Right lobe of liver (tissue), 6 donors: ENCODE data around the gene UBXN6. TPM values are rescaled to one million over a fixed set of nuclear protein-coding genes. Genes with fewer than 3 reads are reported as not detected.

ENCODE experiments used
- ATAC-seq, 4 donors: fragments of 200-7000 bp; cut with Tn5 transposase; one replicate each; pipeline ENCODE4 v1.9.1; 2020; ENCODE audit warnings: mild to moderate bottlenecking in 4 of 4, moderate library complexity in 4 of 4
- DNase-seq, 3 donors: peaks; one replicate each; pipeline ENCODE4 v3.0.0-alpha.2; 2020
- H3K27ac ChIP-seq, 3 donors: fragments of 200-600 bp; one replicate each; pipeline ENCODE4 v1.8.0; 2022
- H3K27me3 ChIP-seq, 2 donors: fragments of 200-600 bp; one replicate each; pipeline ENCODE4 v1.8.0; 2022
- H3K36me3 ChIP-seq, 4 donors: fragments of 200-600 bp; sonication (generic) in 1 of 4; one replicate each; pipeline versions ENCODE4 v1.5.1 to v1.8.0; 2017 to 2022; ENCODE audit warnings: control low read depth in 1 of 4
- H3K4me1 ChIP-seq, 4 donors: fragments of 200-600 bp; sonication (generic) in 1 of 4; one replicate each; pipeline versions ENCODE4 v1.5.1 to v1.8.0; 2017 to 2022; ENCODE audit warnings: control low read depth in 1 of 4
- H3K4me3 ChIP-seq, 3 donors: fragments of 200-600 bp; one replicate each; pipeline ENCODE4 v1.8.0; 2022
- H3K9me3 ChIP-seq, 4 donors: fragments of 200-600 bp; sonication (generic) in 1 of 4; one replicate each; pipeline versions ENCODE4 v1.5.1 to v1.8.0; 2017 to 2022; ENCODE audit warnings: control low read depth in 1 of 4
- POLR2A ChIP-seq: fragments of 450-650 bp; IDR thresholded peaks from one replicate; pipeline ENCODE4 v1.6.1; 2017; ENCODE audit warnings: antibody characterized with exemption, mild to moderate bottlenecking
- WGBS: methylation state at CpG from one replicate; pipeline ENCODE4 v1.1.6; 2018; ENCODE audit warnings: low coverage, low lambda C conversion rate; ENCODE audit not compliant: insufficient coverage; ENCODE audit errors: missing lambda C conversion rate; 5-methylcytosine and 5-hydroxymethylcytosine counted together
- intact Hi-C, 2 donors: fragments of 100-400 bp; cut with DNase I; formaldehyde crosslinking; loops; one replicate each; pipeline versions ENCODE4 v1.11.2 to v1.14.1; 2022
- total RNA-seq, 6 experiments: library from RNA; depleted of rRNA in 2 of 6; stranded (reverse); fragments of >200 nt in 2 of 6; fragmentation: NEBNext Ultra II Directional in 3 of 6; extraction: Animal tissue kit (Norgen Biotek cat#: 25700) in 3 of 6; gene quantifications; one replicate each; pipeline versions ENCODE4 v1.1.0 to v1.2.4, GENCODE V29; 2016 to 2023
- TF ChIP-seq, protein P1 (sequence below), 4 donors: fragments of 200-600 bp in 3 of 4; fragments of 450-650 bp in 1 of 4; IDR thresholded peaks; one replicate each; pipeline versions ENCODE4 v1.5.1 to v1.8.0; 2016 to 2022; ENCODE audit warnings: antibody characterized with exemption in 4 of 4, mild to moderate bottlenecking in 2 of 4
- donor health status: DM: no; HTN: yes; CAD: no.
- donor health status: DM: no; HTN: no; CAD: no.
- donor health status: DM: no; HTN: no; CAD: no.
- donor health status: DM: no; HTN: yes; CAD: no.
- donor health status: DM: no; HTN: yes; CAD: no.

UBXN6 gene
- total RNA-seq, 6 experiments from 2014 or later: 47.2 to 79.1 (median 58.8) TPM

DNA sequence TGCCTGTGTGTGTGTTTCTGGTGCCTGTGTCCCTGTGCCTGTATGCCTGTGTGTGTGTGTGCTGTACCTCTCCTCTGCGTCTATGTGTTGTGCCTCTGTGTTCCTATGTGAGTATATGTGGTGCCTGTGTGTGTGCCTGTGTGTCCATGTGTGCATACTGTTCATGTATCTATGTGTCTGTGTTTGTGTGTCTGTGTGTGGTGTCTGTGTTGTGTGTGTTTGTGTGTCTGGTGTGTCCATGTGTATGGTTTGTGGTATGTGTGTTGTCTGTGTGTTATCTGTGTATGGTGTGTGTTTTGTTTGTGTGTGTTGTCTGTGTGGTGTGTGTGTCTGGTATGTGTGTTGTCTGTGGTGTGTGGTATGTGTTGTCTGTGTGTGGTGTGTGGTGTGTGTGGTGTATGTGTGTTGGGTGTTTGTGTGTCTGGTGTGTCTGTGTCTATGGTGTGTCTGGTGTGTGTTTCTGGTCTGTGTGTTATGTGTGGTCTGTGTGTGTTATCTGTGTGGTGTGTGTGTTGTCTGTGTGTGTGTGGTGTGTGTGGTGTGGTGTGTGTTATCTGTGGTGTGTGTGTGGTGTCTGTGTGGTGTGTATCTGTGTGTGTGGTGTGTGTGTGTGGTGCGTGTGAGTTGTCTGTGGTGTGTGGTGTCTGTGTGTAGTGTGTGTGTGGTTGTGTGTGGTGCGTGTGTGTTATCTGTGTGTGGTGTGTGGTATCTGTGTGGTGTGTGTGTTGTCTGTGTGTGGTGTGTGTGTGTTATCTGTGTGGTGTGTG, 34.9 kb upstream of the UBXN6 start:
- TF ChIP-seq POLR2A: no peak
- TF ChIP-seq, protein P1, sequence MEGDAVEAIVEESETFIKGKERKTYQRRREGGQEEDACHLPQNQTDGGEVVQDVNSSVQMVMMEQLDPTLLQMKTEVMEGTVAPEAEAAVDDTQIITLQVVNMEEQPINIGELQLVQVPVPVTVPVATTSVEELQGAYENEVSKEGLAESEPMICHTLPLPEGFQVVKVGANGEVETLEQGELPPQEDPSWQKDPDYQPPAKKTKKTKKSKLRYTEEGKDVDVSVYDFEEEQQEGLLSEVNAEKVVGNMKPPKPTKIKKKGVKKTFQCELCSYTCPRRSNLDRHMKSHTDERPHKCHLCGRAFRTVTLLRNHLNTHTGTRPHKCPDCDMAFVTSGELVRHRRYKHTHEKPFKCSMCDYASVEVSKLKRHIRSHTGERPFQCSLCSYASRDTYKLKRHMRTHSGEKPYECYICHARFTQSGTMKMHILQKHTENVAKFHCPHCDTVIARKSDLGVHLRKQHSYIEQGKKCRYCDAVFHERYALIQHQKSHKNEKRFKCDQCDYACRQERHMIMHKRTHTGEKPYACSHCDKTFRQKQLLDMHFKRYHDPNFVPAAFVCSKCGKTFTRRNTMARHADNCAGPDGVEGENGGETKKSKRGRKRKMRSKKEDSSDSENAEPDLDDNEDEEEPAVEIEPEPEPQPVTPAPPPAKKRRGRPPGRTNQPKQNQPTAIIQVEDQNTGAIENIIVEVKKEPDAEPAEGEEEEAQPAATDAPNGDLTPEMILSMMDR (IDR thresholded peaks at IDR 0.05): no peak
- peaks cover 0 to 16% (median 6%) of the 10 kb centered on the region in 4 donors for H3K36me3 ChIP-seq
- ATAC-seq: no peak
- 78% methylated on average over 1 of the region's 3 CpGs for WGBS
- no peaks in the 10 kb centered on the region for H3K9me3 ChIP-seq
- H3K4me1 ChIP-seq: no peaks in the 10 kb centered on the region
- intact Hi-C loops: loop anchor here in 1 of 2 donors (10.0 kb wide), 1 partner anchor 228 kb away; no protein-coding TSS in a partner anchor
- H3K4me3 ChIP-seq: no peak overlapping the region
- no peak for DNase-seq
- H3K27ac ChIP-seq: no peak overlapping the region
- H3K27me3 ChIP-seq: no peaks in the 10 kb centered on the region

DNA sequence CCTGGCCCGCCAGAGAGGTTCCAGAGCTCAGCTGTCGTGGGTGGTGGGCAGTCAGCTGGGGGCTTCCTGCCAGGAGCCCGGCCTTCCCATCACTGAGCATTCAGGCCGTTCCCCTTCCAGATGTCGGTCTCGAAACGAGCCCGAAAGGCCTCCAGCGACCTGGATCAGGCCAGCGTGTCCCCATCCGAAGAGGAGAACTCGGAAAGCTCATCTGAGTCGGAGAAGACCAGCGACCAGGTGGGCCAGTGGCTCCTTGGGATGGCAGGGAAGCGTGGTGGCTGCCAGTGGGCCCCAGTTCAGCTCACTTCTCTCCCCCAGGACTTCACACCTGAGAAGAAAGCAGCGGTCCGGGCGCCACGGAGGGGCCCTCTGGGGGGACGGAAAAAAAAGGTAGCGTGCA, 33.9 kb upstream of the UBXN6 start:
- TF ChIP-seq, protein P1 (IDR thresholded peaks at IDR 0.05): no peak
- intact Hi-C loops: loop anchor here in 1 of 2 donors (10.0 kb wide), 1 partner anchor 227 kb away; no protein-coding TSS in a partner anchor
- ATAC-seq: no peak
- Histone ChIP-seq H3K27me3 (no peaks in the 10 kb centered on the region), H3K4me3 (no peak overlapping the region), H3K4me1 (no peaks in the 10 kb centered on the region), H3K36me3 (peaks cover 0 to 16% (median 6%) of the 10 kb centered on the region in 4 donors), H3K9me3 (no peaks in the 10 kb centered on the region), H3K27ac (no peak overlapping the region)
- no peak for DNase-seq
- WGBS: no CpG with 5 or more reads among the region's 21 CpGs

DNA sequence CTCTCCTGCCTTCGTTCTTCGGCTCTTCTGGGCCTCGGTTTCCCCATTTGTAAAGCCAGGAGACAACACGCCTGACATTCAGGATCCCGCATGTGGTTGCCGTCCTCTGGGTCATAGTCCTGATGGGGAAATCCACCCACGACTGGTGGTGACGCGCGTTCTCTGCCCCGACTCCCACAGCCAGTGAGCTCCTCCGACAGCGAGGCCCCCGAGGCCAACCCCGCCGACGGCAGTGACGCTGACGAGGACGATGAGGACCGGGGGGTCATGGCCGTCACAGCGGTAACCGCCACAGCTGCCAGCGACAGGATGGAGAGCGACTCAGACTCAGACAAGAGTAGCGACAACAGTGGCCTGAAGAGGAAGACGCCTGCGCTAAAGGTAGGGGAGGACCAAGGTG, 30.9 kb upstream of the UBXN6 start:
- TF ChIP-seq, protein P1 (IDR thresholded peaks at IDR 0.05): no peak
- TF ChIP-seq POLR2A: no peak
- DNase-seq: no peak
- Histone ChIP-seq H3K36me3 (peaks cover 0 to 9% (median 3%) of the 10 kb centered on the region in 4 donors), H3K27me3 (no peaks in the 10 kb centered on the region), H3K27ac (no peak overlapping the region), H3K9me3 (no peaks in the 10 kb centered on the region), H3K4me1 (no peaks in the 10 kb centered on the region), H3K4me3 (no peak overlapping the region)
- intact Hi-C loops: no loop called here
- WGBS: 67% methylated on average over 3 of the region's 29 CpGs
- ATAC-seq: no peak

DNA sequence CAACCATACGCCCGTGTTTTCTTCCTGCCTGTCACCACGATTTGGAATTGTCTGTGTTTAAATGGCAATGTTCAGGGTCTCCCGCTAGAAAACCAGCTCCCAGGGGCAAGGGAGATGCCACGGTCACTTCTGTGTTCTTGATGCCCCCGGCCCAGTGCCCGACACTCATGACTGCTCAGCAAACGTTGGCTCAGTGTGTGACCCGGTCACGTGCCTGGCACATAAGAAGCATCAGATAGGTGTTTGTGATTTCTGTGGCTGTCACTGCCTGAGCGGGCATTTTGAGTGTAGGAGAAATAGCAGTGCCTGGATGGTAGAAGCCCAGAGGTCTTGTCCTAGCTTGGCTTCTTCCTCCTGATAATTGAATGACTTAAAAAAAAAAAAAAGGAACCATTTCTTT, 30.0 kb upstream of the UBXN6 start:
- TF ChIP-seq, protein P1 (IDR thresholded peaks at IDR 0.05): no peak
- no peak for TF ChIP-seq POLR2A
- 78% methylated on average over 8 of the region's 11 CpGs for WGBS
- Histone ChIP-seq H3K4me3 (no peak overlapping the region), H3K27me3 (no peaks in the 10 kb centered on the region), H3K9me3 (no peaks in the 10 kb centered on the region), H3K4me1 (no peaks in the 10 kb centered on the region), H3K27ac (no peak overlapping the region), H3K36me3 (peaks cover 0 to 9% (median 3%) of the 10 kb centered on the region in 4 donors)
- ATAC-seq (no peak), DNase-seq (no peak)
- intact Hi-C loops: no loop called here
